ENCODE results near the gene IQCH.

GRCh38 chr15:67534360-67534759 is 279.8 kb downstream of the IQCH start:
- peak; percentile 40; the same call in 1 of the 2 replicates for TF ChIP-seq GATA3 (IDR thresholded peaks at IDR 0.05; ENCODE audit: low read depth, low read length)
- no peak for TF ChIP-seq GATA2 (IDR thresholded peaks at IDR 0.05; ENCODE audit: low read depth, low read length)

All from SH-SY5Y (cell line).